HG03175 (cell line): ENCODE measurements around the gene LRRTM4.

Experiments
- ATAC-seq: cut with Tn5 transposase; IDR thresholded peaks from one replicate; pipeline ENCODE4 v1.9.1; 2021; ENCODE audit warnings: mild to moderate bottlenecking, moderate library complexity; ENCODE audit not compliant: unreplicated experiment

LRRTM4 gene

DNA sequence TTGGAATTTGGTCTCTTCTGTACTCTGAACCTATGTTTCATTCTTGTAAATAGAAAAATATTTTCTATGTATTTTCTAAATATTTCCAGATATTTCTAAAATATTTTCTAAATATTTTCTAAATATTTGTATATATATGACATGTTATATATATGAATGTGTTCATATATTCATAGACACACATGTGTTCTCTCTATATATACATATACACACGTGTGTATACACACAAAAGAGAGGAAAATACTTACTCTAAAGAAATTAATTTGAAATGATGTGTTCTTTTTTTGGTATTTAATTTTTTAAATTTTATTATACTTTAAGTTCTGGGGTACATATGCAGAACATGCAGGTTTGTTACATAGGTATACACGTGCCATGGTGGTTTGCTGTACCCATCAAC, 589.6 kb downstream of the LRRTM4 start:
- ATAC-seq, result no peak

DNA sequence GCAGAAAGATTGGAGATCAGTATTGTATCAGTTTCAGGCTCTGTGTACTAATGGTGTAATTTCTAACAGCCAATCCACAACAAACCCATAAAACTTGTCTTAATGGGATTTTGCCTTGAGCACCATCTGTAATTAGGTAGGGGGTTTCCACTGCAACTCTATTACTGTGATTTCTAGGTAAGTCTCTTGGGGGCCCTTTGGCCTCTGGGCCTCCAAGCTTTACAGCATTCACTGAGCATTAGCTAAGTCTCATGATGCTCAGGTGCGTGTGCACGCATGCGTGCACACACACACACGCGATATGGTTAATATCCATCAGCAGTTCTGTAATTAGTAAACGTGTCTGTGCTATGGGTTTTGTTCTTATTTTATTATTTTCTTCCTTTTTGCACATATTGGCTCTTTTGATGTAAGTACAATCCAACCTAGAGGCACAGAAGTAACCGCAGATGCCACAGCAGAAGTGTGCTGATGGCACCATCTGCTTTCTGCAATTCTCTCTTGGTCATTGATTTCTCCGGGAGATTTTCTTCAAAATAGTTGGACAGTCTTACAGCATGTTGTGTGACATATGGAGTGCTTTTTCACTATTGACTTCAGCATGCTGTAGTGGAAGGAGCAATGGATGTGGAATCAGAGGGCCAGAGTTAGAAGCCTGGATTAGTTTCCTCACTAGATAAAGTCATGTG, 592.0 kb downstream of the LRRTM4 start:
- ATAC-seq, result no peak

DNA sequence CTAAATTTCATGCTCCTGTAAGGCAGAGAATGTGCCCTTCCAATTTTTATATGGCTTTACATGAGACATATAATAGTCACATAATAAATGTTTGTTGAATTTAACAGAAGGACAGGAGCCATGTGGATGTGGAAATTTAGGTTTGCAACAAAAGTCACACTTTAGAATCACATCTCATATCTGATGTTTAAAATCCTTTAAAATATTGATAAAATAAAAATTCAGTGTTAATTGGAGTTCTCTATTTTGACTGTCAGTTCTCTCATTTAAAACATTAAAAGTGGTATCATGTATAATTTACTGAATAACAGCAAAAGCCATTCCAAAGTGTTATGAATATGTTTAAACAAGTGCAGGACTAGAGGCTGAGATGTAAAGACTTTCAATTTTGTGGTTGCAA, 594.1 kb downstream of the LRRTM4 start:
- no peak for ATAC-seq

DNA sequence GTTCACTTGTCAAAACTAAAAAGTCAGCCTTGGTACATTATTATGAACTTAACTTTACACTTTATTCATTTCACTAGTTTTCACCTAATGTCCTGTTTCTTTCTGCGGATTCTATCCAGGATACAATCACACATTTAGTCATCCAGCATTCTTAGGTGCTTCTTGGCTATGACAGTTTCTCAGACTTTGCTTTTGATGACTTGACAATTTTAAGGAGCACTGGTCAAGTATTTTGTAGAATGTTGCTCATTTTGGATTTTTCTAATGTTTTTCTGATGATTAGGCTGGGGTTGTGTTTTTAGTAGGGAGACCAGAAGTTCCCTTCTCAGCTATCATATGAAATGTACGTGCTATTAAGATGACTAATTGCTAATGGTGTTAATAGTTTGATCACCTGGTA, 601.2 kb downstream of the LRRTM4 start:
- no peak for ATAC-seq

DNA sequence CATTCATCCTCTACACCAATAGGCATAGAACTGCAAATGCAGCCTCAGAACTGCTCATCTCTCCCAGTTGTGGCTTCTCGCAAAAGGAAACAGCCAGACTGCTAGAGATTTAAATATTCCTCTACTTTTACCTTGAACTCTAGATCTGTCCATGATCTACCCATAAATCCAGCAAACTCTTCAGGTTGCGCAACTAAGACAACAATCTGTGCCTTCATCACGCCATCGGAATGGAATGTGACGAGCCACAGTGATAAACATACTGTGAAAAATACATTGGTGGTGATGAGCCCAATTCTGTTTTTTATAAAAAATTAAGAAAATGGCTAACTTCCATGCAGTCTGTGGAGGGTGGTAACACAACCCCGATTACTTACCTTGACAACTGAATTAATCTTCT, 626.7 kb downstream of the LRRTM4 start:
- ATAC-seq, result no peak

DNA sequence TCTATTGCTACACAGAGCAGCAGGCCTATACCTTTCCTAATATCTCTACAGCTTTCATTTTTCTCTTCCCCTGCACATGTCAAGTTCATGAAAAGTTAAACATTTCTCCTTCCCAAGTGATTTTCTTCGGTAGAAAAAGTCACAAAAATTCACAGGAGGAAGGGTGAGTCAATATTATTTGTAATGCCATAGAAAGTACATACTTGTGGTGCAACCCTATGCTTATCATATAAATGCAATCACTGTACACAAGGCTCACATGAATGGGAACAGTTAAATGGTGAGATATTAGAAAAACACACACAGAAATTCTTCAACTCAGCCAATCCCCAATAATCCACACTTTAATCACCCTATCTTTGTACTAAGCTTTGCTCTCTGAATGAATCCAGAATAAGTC, 651.6 kb downstream of the LRRTM4 start:
- ATAC-seq, result no peak

DNA sequence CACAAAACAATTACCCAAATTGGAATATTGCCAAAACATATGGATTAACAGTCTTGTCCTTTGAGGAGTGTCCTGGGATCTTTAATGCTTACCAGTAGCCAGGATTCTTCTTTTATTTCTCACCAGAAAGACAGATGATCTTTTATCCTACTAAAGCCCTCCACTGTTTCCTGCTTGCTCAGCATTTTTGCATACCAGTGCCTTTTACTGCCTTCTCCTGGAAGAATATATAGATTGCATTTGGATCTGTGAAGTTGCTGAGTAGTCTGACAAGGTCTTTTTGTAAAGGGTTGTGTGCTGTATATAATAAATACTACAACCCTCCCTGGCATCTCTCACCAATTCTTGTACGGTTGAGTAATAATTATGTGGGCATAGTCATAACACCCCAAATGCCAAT, 652.2 kb downstream of the LRRTM4 start:
- no peak for ATAC-seq

DNA sequence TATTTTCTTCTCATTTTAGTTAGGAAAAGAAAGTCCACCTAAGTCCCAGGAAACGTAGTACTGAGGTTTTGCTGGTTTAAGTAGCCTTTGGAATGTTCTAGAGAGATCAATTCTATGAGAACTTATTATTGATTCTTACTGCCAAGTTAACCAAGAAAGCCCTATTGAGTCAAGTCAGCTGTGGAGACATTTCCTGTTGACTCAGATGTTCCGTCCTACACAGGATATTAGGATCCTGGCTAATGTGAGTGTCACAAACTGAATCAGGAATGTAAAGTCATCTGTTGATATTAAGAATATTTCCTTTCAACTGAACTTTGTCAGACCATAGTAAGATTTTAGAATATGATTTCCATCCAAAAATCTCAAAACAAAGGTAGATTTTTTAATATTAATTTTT, 654.3 kb downstream of the LRRTM4 start:
- no peak for ATAC-seq

DNA sequence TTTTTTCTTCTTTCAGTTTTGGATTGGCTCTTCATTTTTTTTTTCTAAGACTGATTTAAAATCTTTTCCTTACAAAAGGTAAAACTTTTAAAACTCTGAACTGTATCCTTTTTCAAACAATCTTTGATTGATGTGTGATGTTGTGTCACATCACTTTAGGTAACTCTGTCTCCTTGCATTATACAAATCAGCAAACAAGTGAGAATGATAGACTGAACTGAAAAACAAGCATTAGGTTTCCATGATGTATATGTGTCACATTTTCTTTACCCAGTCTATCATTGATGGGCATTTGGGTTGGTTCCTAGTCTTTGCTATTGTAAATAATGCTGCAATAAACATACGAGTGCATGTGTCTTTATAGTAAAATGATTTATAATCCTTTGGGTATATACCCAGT, 655.7 kb downstream of the LRRTM4 start:
- ATAC-seq, result no peak

DNA sequence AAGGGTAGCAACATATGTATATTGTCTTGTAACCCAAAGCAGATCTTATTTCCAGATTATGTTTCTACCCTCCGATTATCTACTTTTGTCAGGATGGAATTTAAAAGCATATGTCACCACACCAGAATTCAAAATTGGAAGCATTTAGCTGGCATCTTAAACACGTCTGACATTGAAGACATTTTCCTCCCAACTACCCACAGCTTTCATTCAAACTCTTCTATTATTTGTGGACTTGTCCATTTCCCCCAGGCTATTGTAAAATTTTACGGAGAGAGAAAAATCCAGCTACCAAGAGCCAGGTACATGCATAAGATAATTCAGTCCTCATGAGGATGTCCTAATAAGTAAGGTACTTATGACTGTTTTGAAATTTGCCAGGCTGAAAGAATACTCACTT, 659.3 kb downstream of the LRRTM4 start:
- ATAC-seq, result no peak

DNA sequence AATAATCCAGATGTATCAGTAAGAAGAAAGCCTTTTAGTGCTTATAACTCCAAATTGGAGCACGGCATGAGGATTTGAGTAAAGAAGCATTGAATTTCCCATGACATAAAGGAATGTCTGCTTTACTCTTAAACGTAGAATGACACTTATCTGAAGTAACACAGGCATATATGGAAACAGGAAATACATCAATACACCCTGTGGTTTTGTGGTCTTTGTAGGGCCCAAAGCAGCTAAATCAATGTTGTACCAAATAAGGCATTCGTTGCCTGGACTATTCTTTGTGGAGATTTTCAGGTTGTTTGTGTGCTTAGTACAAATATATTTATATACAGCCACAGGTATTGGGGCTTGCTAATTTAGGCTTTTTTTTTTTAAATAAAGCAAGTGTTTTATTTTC, 660.5 kb downstream of the LRRTM4 start:
- no peak for ATAC-seq

DNA sequence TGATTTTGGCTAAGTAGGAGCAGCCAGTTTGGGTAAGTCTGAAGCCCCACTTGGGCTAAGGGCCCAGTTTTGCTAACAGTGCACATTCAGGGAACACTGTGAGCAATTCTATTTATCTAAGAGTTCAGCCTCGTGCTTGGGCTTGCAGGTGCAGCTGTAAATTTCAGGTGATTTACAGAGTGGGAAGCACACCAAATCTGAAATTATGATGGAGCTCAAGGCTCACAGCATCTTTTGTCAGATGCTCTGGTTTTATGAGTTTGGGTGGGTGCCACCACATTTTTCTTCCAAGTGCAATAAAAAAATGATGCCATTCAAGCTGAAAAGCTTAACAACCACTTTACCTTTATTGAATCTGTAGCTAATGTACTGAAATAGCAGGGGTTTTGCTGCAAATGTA, 671.2 kb downstream of the LRRTM4 start:
- ATAC-seq, result no peak

DNA sequence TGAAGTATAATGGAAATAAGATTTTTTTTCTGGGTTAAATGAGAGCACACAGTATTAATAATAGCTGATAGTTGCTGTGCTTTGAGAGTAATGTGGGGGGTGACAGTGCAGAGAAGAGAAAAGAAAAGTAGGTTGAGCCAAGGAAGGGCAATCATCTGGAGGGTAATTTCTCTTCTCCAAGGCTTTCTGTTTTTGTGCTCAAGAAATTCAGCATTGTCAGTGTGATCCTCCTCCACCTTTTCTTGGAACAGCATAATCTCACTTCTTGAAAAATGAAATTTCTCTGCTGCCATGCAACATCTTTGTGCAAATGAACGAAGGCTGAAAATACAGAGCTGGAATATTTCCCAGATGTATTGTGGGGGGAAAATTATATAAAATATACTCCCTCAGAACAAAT, 673.1 kb downstream of the LRRTM4 start:
- no peak for ATAC-seq

DNA sequence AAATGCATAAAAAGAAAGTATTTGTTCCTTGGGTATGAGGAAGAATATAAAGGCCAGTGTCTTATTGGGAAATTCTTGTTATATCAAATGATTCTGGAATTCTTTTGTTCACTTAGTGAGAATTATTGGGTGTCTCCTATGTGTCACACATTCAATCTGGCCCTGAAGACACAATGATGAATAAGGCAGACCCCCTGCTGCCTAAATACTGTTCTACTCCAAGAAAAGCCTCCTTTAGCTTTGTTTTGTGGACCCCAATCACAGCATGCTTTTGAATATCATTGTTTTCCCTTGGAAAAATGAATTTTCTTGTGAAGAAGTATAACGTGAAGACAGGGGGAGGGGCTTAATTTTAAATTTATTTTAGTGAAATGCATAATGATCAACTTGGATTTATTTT, 682.4 kb downstream of the LRRTM4 start:
- ATAC-seq, result no peak

DNA sequence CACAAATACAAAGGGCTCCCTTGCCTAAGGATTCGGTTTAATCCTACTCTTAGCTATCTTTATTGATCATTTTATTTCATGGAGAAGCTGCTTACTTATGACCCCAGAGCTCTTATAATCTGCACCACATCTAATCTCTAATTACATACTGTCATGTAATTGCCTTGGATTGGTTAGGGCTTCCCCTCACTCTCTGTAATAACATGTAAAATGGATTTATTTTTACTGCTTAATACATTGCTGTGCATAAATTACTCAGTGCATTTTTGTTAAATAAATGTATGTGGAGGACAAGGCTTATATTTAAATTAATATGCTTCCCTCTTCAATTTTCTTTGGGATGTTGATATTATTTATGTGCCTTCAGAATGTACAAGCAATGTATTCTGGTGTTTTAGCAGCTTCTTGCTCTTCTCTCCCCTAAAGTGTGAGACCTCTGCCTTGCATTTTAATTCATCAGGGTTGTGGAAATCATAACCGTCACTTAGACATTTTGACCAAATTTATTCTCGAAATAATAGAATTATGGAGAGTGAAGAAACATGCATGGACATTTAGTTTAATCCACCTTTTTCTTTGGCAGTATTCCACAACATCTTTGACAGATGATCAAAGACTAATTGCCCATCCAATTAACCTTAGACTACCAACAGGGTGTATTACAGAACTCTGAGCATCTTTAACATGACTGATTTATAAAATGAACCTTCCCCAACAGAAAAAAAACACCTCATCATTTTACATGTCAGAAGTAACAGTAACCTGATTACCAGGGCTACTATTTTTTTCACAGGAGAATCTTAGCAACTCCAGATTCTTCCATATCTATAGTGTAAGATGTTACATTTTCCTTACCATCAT, 692.6 kb downstream of the LRRTM4 start:
- ATAC-seq, result no peak

DNA sequence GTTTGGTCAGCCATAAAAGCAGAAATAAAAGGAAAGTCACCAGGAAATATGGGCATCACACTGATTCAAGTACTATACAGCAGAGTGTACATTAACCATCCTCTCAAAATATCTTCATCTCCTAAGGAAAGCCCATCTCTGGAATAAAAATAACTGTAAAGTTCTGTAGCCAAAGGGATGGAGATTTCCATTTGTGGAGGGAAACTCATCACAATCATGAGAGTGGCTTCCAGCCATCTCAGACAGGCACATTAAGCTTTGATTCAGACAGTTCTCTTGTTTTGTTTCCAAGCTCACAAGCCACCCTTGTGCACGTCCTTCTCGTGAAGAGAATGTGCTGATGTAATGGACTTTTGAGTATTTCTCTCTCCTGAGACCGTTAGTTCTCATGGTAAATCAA, 695.5 kb downstream of the LRRTM4 start:
- ATAC-seq, result no peak

DNA sequence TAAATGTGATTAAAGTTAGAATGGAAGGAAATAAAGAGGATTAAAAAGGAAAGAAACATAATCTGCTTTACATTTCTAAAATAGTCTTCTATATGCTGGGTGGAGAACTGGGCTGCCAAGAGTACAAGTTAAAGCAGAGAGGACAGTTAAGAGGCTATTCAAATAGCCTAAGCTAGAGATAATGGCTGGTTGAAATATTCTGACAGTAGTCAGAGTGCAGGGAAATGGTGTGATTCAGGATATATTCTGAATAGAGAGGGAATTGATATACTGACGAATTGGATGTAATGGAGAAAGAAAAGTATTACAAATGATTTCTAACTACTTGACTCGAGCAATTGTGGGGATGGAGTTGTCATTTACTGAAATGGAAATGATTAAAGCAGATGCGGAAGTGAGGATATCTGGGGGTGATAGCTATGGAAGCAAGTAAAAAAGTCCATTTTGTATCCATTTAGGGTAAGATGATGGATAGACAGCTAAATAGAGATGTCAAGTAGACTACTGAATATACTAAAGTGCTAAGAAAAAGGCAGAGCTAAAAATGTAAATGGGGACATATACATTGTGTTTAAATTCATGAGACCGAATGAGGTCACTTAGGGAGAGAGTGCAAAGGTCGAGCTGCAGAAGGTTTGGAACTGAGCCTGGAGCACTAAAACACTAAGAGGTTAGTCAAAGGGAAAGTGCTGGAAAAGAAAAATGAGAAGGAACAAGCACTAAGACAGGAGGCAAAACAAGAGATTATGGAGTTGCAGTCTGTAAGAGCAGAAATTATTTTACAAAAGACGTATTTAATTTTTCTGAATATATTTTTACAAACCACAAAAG, 696.8 kb downstream of the LRRTM4 start:
- ATAC-seq, result no peak

DNA sequence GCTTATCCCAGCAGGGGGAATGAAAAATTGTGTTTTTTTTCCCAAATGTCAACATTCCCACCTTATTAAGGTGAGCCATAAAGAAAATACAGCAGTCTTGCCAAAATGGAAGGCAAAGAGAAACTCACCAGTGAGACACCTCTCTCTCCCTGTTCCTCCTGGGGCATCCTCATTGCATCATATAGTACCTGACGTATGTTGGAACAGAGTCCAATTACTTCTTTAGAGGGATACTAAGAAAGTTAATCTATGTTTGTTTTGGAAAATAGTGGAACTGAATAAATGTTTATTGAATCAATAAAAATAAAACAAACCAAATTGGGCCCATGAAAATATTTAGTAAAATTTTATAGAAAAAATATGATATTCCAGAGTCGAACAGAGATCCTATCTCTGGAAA, 700.4 kb downstream of the LRRTM4 start:
- no peak for ATAC-seq

DNA sequence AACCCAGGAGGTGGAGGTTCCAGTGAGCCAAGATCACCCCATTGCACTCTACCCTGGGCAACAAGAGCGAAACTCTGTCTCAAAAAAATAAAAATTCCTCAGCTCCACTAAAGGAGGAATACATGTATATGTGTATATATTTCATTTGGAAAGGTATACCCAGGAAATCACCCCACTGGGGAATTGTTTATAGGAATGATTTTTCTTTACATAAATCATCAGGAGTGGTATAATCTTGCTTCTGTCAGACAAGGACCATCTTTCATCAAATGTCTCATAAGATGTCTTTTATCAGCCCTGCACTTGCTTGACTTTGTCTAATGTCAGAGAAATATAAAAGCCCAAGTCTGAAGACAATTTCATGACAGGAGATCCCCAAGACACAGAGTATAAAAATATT, 709.1 kb downstream of the LRRTM4 start:
- ATAC-seq, result no peak

DNA sequence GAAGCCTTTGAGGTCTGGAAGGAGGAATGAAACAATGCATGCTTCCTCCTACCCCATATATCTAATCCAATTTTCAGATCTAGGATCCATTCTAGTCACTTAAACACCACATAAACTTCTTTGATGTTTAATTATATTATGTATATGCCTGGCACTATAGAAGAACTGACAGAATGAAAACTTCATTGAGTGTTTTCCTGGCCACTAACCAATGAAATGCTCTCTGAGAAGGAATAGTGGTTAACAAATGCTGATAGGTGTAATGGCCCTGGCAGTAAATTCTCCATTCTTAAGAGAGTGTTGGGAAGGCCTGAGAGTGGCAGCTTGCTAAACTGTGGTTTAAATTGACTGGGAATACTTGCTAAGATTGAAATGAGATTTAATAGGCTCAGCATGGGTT, 710.0 kb downstream of the LRRTM4 start:
- no peak for ATAC-seq

DNA sequence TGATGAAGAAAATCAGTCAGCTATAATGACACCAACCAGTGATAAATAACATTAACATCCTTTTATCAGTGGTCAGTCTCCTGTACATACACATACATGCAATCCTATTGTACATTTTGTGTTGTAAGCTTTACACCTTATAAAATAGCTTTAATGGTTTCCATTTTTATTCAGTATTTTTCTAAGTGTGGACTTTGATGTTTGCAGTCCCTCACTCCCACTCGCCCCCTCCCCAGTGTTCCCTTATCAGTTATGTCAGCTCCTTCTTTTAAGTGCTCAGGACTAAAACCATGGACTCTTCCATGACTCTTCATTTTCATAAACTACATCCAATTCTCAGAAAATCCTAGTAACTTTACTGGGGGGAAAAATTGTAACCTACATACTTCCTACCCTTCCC, 713.0 kb downstream of the LRRTM4 start:
- no peak for ATAC-seq

DNA sequence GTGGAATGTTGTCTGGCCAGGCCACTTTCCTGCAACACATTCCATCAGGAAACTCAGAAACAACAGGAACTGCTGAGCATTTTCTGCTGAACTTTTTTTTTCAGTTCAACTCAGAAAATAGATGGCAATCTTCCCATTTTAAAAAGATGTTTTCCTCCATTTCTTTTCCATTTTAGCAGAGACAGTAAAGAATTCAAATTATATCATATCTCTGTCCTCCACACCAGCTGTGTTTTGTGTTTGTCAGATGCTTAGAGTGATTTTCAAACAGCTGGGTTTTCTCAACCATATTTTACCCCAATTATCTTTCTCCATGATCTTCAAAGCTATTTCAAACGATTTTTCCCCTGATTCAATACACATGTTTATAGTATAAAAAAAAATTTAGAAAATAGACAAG, 713.4 kb downstream of the LRRTM4 start:
- ATAC-seq, result no peak
